GM23248 (cell line): Measurements from ENCODE around the gene NCOA3. TPM values are rescaled to one million over a fixed set of nuclear protein-coding genes. Genes with fewer than 3 reads are reported as not detected.
"Not testable (repeated sequence)": the region's sequence is repeated elsewhere in the genome, so short reads cannot be mapped to it uniquely, and the experiment has no call there.

ENCODE experiments used
- DNase-seq: peaks from one replicate; pipeline ENCODE4 v3.0.0-alpha.2; 2015
- H2AFZ ChIP-seq: fragments of 200-600 bp; sonication (generic); 2 replicates; pipeline ENCODE4 v1.6.1; 2016; ENCODE audit warnings: antibody characterized with exemption
- H3F3A ChIP-seq: fragments of 200-600 bp; sonication (generic); 2 replicates; pipeline ENCODE4 v1.6.1; 2016; ENCODE audit warnings: mild to moderate bottlenecking, antibody characterized with exemption, mixed run types; ENCODE audit not compliant: insufficient read depth
- H3K27ac ChIP-seq: fragments of 200-600 bp; sonication (generic); 2 replicates; pipeline ENCODE4 v1.5.1; 2016; ENCODE audit warnings: mild to moderate bottlenecking
- H3K27me3 ChIP-seq: fragments of 200-600 bp; sonication (generic); replicated peaks from 2 replicates; pipeline ENCODE4 v1.6.1; 2016; ENCODE audit warnings: mild to moderate bottlenecking; ENCODE audit not compliant: insufficient read depth
- H3K36me3 ChIP-seq: fragments of 200-600 bp; sonication (generic); 2 replicates; pipeline ENCODE4 v1.6.1; 2016; ENCODE audit warnings: low read depth, mild to moderate bottlenecking
- H3K4me1 ChIP-seq: fragments of 200-600 bp; sonication (generic); 2 replicates; pipeline ENCODE4 v1.6.1; 2016; ENCODE audit warnings: mild to moderate bottlenecking; ENCODE audit not compliant: insufficient read depth
- H3K4me2 ChIP-seq: fragments of 200-600 bp; sonication (generic); one replicate; pipeline ENCODE4 v1.6.1; 2016; ENCODE audit warnings: mild to moderate bottlenecking; ENCODE audit not compliant: unreplicated experiment
- H3K4me3 ChIP-seq: fragments of 200-600 bp; sonication (generic); 2 replicates; pipeline ENCODE4 v1.5.1; 2016; ENCODE audit warnings: mild to moderate bottlenecking
- H3K79me2 ChIP-seq: fragments of 200-600 bp; sonication (generic); 2 replicates; pipeline ENCODE4 v1.6.1; 2016; ENCODE audit warnings: mild to moderate bottlenecking; ENCODE audit not compliant: insufficient read depth
- H3K9ac ChIP-seq: fragments of 200-600 bp; sonication (generic); 2 replicates; pipeline ENCODE4 v1.6.1; 2016; ENCODE audit warnings: mild to moderate bottlenecking
- H3K9me2 ChIP-seq: fragments of 200-600 bp; sonication (generic); 2 replicates; pipeline ENCODE4 v1.6.1; 2016; ENCODE audit warnings: mixed run types, mild to moderate bottlenecking, moderate library complexity; ENCODE audit not compliant: insufficient read depth
- H3K9me3 ChIP-seq: fragments of 200-600 bp; sonication (generic); one replicate; pipeline ENCODE4 v1.6.1; 2017; ENCODE audit warnings: low read depth
- H4K20me1 ChIP-seq: fragments of 200-600 bp; sonication (generic); 2 replicates; pipeline ENCODE4 v1.6.0; 2016; ENCODE audit not compliant: insufficient read depth
- EZH2 ChIP-seq: fragments of 200-600 bp; sonication (generic); IDR thresholded peaks from 2 replicates; pipeline ENCODE4 v1.6.1; 2018; ENCODE audit warnings: antibody characterized with exemption, mild to moderate bottlenecking; ENCODE audit not compliant: insufficient read depth, poor library complexity, severe bottlenecking
- EZH2phosphoT487 ChIP-seq: fragments of 200-600 bp; sonication (generic); IDR thresholded peaks from 2 replicates; pipeline ENCODE4 v1.6.1; 2018; ENCODE audit warnings: antibody characterized with exemption, moderate library complexity, mild to moderate bottlenecking, low read depth; ENCODE audit not compliant: insufficient read depth
- WGBS, 2 experiments: methylation state at CpG; one replicate each; pipeline ENCODE4 v1.1.6; 2015 to 2017; ENCODE audit warnings: low lambda C conversion rate in 2 of 2, low coverage in 1 of 2; ENCODE audit errors: missing lambda C conversion rate in 2 of 2; 5-methylcytosine and 5-hydroxymethylcytosine counted together
- in situ Hi-C: fragments of 300-500 bp; cut with MboI; formaldehyde crosslinking; loops from 2 replicates; pipeline ENCODE4 v1.15.0; 2020
- polyA plus RNA-seq: library from polyadenylated mRNA; unstranded; fragments of >200 nt; fragmentation: Nextera tagmentation; extraction: Ambion mirVana; gene quantifications from 2 replicates; pipeline ENCODE4 v1.2.1, GENCODE V29; 2016
- total RNA-seq: library from RNA; depleted of rRNA; stranded (reverse); fragments of >200 nt; shearing (Covaris generic); gene quantifications from 2 replicates; pipeline ENCODE4 v1.2.3, GENCODE V29; 2014

The NCOA3 gene
- total and polyA plus RNA-seq, 2 experiments from 2014 or later, result 19.5 to 36.6 TPM

GRCh38 chr20:47459344-47460073 lies 42.2 kb upstream of the NCOA3 start:
- H3K9me2 ChIP-seq, result no peaks in the 10 kb centered on the region
- 92 to 94% methylated on average over 9 of the region's 9 CpGs for WGBS, 2 experiments
- H3K27ac ChIP-seq, result no peak overlapping the region
- peaks cover 21% of the 10 kb centered on the region for H3K4me1 ChIP-seq
- no peak overlapping the region for H3K4me3 ChIP-seq
- no peak for DNase-seq
- TF ChIP-seq EZH2 (no peak), EZH2phosphoT487 (no peak)
- no peaks in the 10 kb centered on the region for H3K36me3 ChIP-seq
- H2AFZ ChIP-seq, result no peak overlapping the region
- H3K9ac ChIP-seq, result no peak overlapping the region
- in situ Hi-C loops, result no loop called here
- H3F3A ChIP-seq, result peaks cover 24% of the 10 kb centered on the region
- no peak overlapping the region for H3K4me2 ChIP-seq
- no peaks in the 10 kb centered on the region for H3K79me2 ChIP-seq
- H3K9me3 ChIP-seq, result no peaks in the 10 kb centered on the region
- no peaks in the 10 kb centered on the region for H4K20me1 ChIP-seq
- H3K27me3 ChIP-seq, result no peaks in the 10 kb centered on the region

- H3K4me3 ChIP-seq, H3K27ac ChIP-seq, DNase-seq, in situ Hi-C loops, H3K4me2 ChIP-seq, H3K27me3 ChIP-seq, H3K9me2 ChIP-seq, H2AFZ ChIP-seq, H3K79me2 ChIP-seq, H3K9me3 ChIP-seq, H3K36me3 ChIP-seq, H3K9ac ChIP-seq, H4K20me1 ChIP-seq: not testable (repeated sequence)
- WGBS, 2 experiments, result 96 to 99% methylated on average over 6 of the region's 6 CpGs
- peaks cover 32% of the 10 kb centered on the region for H3K4me1 ChIP-seq
- peaks cover 35% of the 10 kb centered on the region for H3F3A ChIP-seq
Observed at GRCh38 chr20:47460761-47461112, 41.0 kb upstream of the NCOA3 start.

- H3K9me2 ChIP-seq, result no peaks in the 10 kb centered on the region
- H3K4me1 ChIP-seq, result peaks cover 32% of the 10 kb centered on the region
- no peak overlapping the region for H3K27ac ChIP-seq
- no peak for TF ChIP-seq EZH2phosphoT487
- TF ChIP-seq EZH2, result no peak
- peaks cover 39% of the 10 kb centered on the region for H3F3A ChIP-seq
- H3K79me2 ChIP-seq, result no peaks in the 10 kb centered on the region
- DNase-seq, result no peak
- H3K9me3 ChIP-seq, result no peaks in the 10 kb centered on the region
- no peaks in the 10 kb centered on the region for H4K20me1 ChIP-seq
- H3K4me2 ChIP-seq, result no peak overlapping the region
- no peak overlapping the region for H3K9ac ChIP-seq
- no peak overlapping the region for H2AFZ ChIP-seq
- H3K27me3 ChIP-seq, result no peaks in the 10 kb centered on the region
- H3K36me3 ChIP-seq, result no peaks in the 10 kb centered on the region
- H3K4me3 ChIP-seq, result no peak overlapping the region
- in situ Hi-C loops, result no loop called here
- 80 to 81% methylated on average over 5 of the region's 5 CpGs for WGBS, 2 experiments
Observed at GRCh38 chr20:47461120-47461685, 40.5 kb upstream of the NCOA3 start.

GRCh38 chr20:47461906-47462305 lies 39.8 kb upstream of the NCOA3 start:
- H3K9me3 ChIP-seq, H2AFZ ChIP-seq, H3K27me3 ChIP-seq, DNase-seq, H3K4me2 ChIP-seq, H4K20me1 ChIP-seq, H3K9ac ChIP-seq, H3K9me2 ChIP-seq, H3K4me3 ChIP-seq, H3K27ac ChIP-seq, H3K79me2 ChIP-seq, in situ Hi-C loops, H3K36me3 ChIP-seq: not testable (repeated sequence)
- peaks cover 39% of the 10 kb centered on the region for H3F3A ChIP-seq
- peaks cover 32% of the 10 kb centered on the region for H3K4me1 ChIP-seq
- WGBS, 2 experiments, result 95 to 97% methylated on average over 5 of the region's 5 CpGs
